Right atrium auricular region (tissue), 2 donors: Measurements from ENCODE around the gene SLC2A13. TPM values are rescaled to one million over a fixed set of nuclear protein-coding genes. Genes with fewer than 3 reads are reported as not detected.
"Not testable (repeated sequence)": the region's sequence is repeated elsewhere in the genome, so short reads cannot be mapped to it uniquely, and the experiment has no call there.

ENCODE experiments used
- DNase-seq: peaks from one replicate; pipeline ENCODE4 v3.0.0-alpha.2; 2019; ENCODE audit warnings: low spot score
- H3K27ac ChIP-seq, 2 donors: fragments of 200-600 bp; sonication (generic); 1 replicate in 1 of 2; 2 replicates in 1 of 2; pipeline ENCODE4 v1.5.1; 2016 to 2019
- H3K27me3 ChIP-seq, 2 donors: fragments of 200-600 bp; sonication (generic); one replicate each; pipeline versions ENCODE4 v1.5.1 to v1.6.0; 2017 to 2019
- H3K36me3 ChIP-seq: fragments of 200-600 bp; sonication (generic); one replicate; pipeline ENCODE4 v1.5.1; 2016
- H3K4me1 ChIP-seq, 2 donors: fragments of 200-600 bp; sonication (generic); one replicate each; pipeline versions ENCODE4 v1.5.1 to v1.6.0; 2017 to 2019
- H3K4me3 ChIP-seq, 2 donors: fragments of 200-600 bp; sonication (generic); 1 replicate in 1 of 2; 2 replicates in 1 of 2; pipeline ENCODE4 v1.5.1; 2017 to 2019; ENCODE audit warnings: mild to moderate bottlenecking in 1 of 2, moderate library complexity in 1 of 2
- H3K9me3 ChIP-seq, 2 donors: fragments of 200-600 bp; sonication (generic); one replicate each; pipeline ENCODE4 v1.5.1; 2019
- CTCF ChIP-seq, 2 donors: fragments of 200-600 bp; sonication (generic); IDR thresholded peaks; one replicate each; pipeline ENCODE4 v1.5.1; 2019; ENCODE audit warnings: antibody characterized with exemption in 2 of 2
- total RNA-seq, 2 donors: library from RNA; depleted of rRNA; stranded (reverse); fragments of >200 nt; gene quantifications; one replicate each; pipeline ENCODE4 v1.1.0, GENCODE V29; 2016

Gene SLC2A13
- total RNA-seq, 2 donors from 2014 or later = 8.8 to 14.6 TPM

DNA sequence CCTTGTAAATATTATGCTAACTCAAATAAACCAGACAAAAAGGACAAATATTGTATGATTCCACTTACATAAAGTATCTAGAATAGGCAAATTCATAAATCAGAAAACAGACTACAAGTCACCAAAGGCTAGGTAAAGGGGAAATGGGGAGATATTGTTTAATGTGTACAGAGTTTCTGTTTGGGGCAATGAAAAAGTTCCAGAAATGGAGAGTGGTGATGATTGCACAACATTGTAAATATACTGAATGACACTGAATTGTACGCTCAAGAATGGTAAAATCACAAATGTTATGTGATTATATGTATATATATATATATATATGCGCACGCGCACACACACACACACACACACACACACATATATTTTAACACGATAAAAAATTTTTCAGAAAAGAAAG, 182.5 kb downstream of the SLC2A13 start:
- Histone ChIP-seq H3K4me3 (no peak overlapping the region), H3K9me3 (no peaks in the 10 kb centered on the region), H3K4me1 (no peaks in the 10 kb centered on the region), H3K27me3 (no peaks in the 10 kb centered on the region), H3K27ac (no peak overlapping the region), H3K36me3 (no peaks in the 10 kb centered on the region)
- TF ChIP-seq CTCF (IDR thresholded peaks at IDR 0.05) = no peak
- no peak for DNase-seq

GRCh38 chr12:39922598-39922997, 183.3 kb downstream of the SLC2A13 start:
- not testable (repeated sequence) for H3K27ac ChIP-seq, H3K4me1 ChIP-seq, DNase-seq, H3K9me3 ChIP-seq, H3K4me3 ChIP-seq, H3K27me3 ChIP-seq, H3K36me3 ChIP-seq

GRCh38 chr12:39920647-39921046, 185.2 kb downstream of the SLC2A13 start:
- TF ChIP-seq CTCF (IDR thresholded peaks at IDR 0.05) = no peak
- Histone ChIP-seq H3K4me3 (no peak overlapping the region), H3K36me3 (no peaks in the 10 kb centered on the region), H3K4me1 (no peaks in the 10 kb centered on the region), H3K9me3 (no peaks in the 10 kb centered on the region), H3K27me3 (no peaks in the 10 kb centered on the region), H3K27ac (no peak overlapping the region)
- DNase-seq = no peak

- Histone ChIP-seq H3K27me3 (no peaks in the 10 kb centered on the region), H3K9me3 (no peaks in the 10 kb centered on the region), H3K4me1 (no peaks in the 10 kb centered on the region), H3K4me3 (no peak overlapping the region), H3K36me3 (no peaks in the 10 kb centered on the region), H3K27ac (no peak overlapping the region)
- no peak for TF ChIP-seq CTCF (IDR thresholded peaks at IDR 0.05)
- no peak for DNase-seq
These were observed 185.7 kb downstream of the SLC2A13 start for GRCh38 chr12:39920222-39920621.

GRCh38 chr12:39919790-39920189, 186.1 kb downstream of the SLC2A13 start:
- H3K4me3 ChIP-seq = no peak overlapping the region

DNA sequence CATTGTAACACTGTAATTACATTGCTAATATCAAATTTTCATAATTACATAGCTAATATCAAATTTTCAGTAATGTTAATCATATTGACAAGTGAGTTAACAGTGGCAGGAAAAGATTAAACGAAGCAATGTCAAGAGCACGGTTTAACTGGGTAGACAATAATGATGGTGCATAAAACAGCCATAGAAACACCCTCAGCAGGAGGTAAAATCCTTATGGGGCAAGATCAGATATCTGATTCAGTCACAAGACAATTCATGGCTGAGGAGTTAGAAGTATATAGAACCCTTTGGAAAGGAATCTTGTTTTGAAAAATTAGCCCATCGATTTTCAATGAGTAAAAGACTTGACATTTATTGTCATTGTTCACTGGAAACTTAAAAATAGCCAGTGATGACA, 190.6 kb downstream of the SLC2A13 start:
- no peak for TF ChIP-seq CTCF (IDR thresholded peaks at IDR 0.05)
- no peak overlapping the region for H3K27ac ChIP-seq
- no peak for DNase-seq
- no peaks in the 10 kb centered on the region for H3K4me1 ChIP-seq
- no peaks in the 10 kb centered on the region for H3K27me3 ChIP-seq
- no peak overlapping the region for H3K4me3 ChIP-seq
- no peaks in the 10 kb centered on the region for H3K36me3 ChIP-seq
- no peaks in the 10 kb centered on the region for H3K9me3 ChIP-seq

More at GRCh38 chr12:39919790-39920189, 186.1 kb downstream of the SLC2A13 start:
- no peaks in the 10 kb centered on the region for H3K4me1 ChIP-seq
- H3K9me3 ChIP-seq = no peaks in the 10 kb centered on the region
- no peaks in the 10 kb centered on the region for H3K36me3 ChIP-seq
- no peak overlapping the region for H3K27ac ChIP-seq
- no peaks in the 10 kb centered on the region for H3K27me3 ChIP-seq
- no peak for DNase-seq
- TF ChIP-seq CTCF (IDR thresholded peaks at IDR 0.05) = no peak
